HCT116 (cell line): ENCODE measurements around the gene MAPKAP1. TPM values are rescaled to one million over a fixed set of nuclear protein-coding genes. Genes with fewer than 3 reads are reported as not detected.
A peak's percentile ranks its signal among the peaks of the same experiment; 100 is the strongest.

ENCODE experiments used
- ATAC-seq: fragments of 200-7000 bp; cut with Tn5 transposase; 2 replicates; pipeline ENCODE4 v1.9.1; 2020; ENCODE audit warnings: mild to moderate bottlenecking, moderate library complexity
- BruUV-seq: library from RNA; stranded (reverse); fragments of 400-500 nt; replicated peaks from 2 replicates; lab custom pipeline; 2021; lab: Mats Ljungman, UMichigan
- CTCF ChIA-PET: fragments of 300-600 bp; sonication (Branson Sonifier 250); formaldehyde crosslinking; loops from one replicate; lab custom pipeline; 2021; ENCODE audit warnings: antibody characterized with exemption; lab: Charles Lee
- POLR2A ChIA-PET: fragments of 300-600, 350-600 bp; sonication (Branson Sonifier 250); formaldehyde crosslinking; loops from one replicate; lab custom pipeline; 2021; ENCODE audit warnings: antibody characterized with exemption; lab: Charles Lee
- RAD21 ChIA-PET, 2 experiments: fragments of 300-600 bp; sonication (Branson Sonifier 250); formaldehyde crosslinking; loops; one replicate each; lab custom pipeline; 2023; ENCODE audit warnings: low total read pairs in 2 of 2; ENCODE audit not compliant: uncharacterized antibody in 2 of 2, unreplicated experiment in 2 of 2, low non-redundant PET in 1 of 2; lab: Charles Lee
- DNase-seq: peaks from one replicate; pipeline ENCODE4 v3.0.0-alpha.2; 2010; ENCODE audit warnings: low read depth, low spot score
- H2AFZ ChIP-seq: fragments of 200-600 bp; shearing (Covaris generic), sonication (generic); 2 replicates; pipeline ENCODE4 v1.6.1; 2017; ENCODE audit warnings: low read depth, mixed run types, mixed read lengths, antibody characterized with exemption, low read length; ENCODE audit not compliant: poor library complexity, severe bottlenecking
- H3K27ac ChIP-seq: 2 replicates; pipeline ENCODE4 v1.5.1; 2012; ENCODE audit warnings: low read depth, low read length
- H3K27me3 ChIP-seq: fragments of 200-600 bp; sonication (generic); 2 replicates; pipeline ENCODE4 v1.6.1; 2016; ENCODE audit warnings: mixed run types, low read length, mixed read lengths; ENCODE audit not compliant: insufficient read depth
- H3K36me3 ChIP-seq, 2 experiments: fragments of 200-500 bp in 1 of 2; fragments of 200-600 bp in 1 of 2; sonication (Bioruptor generic) in 1 of 2; sonication (generic) in 1 of 2; 2 replicates each; pipeline versions ENCODE4 v1.5.1 to v1.6.1; 2014 to 2016; ENCODE audit warnings: low read length in 2 of 2, inconsistent platforms in 1 of 2, mixed read lengths in 1 of 2, mixed run types in 1 of 2; ENCODE audit not compliant: insufficient read depth in 2 of 2, control insufficient read depth in 1 of 2
- H3K4me1 ChIP-seq, 2 experiments: fragments of 200-600 bp in 1 of 2; sonication (generic) in 1 of 2; 2 replicates each; pipeline versions ENCODE4 v1.5.1 to v1.6.1; 2012 to 2017; ENCODE audit warnings: low read length in 2 of 2, inconsistent platforms in 1 of 2, mild to moderate bottlenecking in 1 of 2, mixed read lengths in 1 of 2, mixed run types in 1 of 2, moderate library complexity in 1 of 2; ENCODE audit not compliant: insufficient read depth in 2 of 2, control insufficient read depth in 1 of 2
- H3K4me2 ChIP-seq: fragments of 200-600 bp; sonication (generic); 2 replicates; pipeline ENCODE4 v1.6.1; 2017; ENCODE audit warnings: mixed run types, low read length, mixed read lengths
- H3K4me3 ChIP-seq, 2 experiments: fragments of 200-600 bp in 1 of 2; sonication (generic) in 1 of 2; replicated peaks in 1 of 2; 2 replicates each; pipeline ENCODE4 v1.5.1; 2011 to 2016; ENCODE audit warnings: low read length in 2 of 2, control low read depth in 1 of 2, low read depth in 1 of 2, mild to moderate bottlenecking in 1 of 2, mixed read lengths in 1 of 2, mixed run types in 1 of 2
- H3K79me2 ChIP-seq: fragments of 200-600 bp; sonication (generic); 2 replicates; pipeline ENCODE4 v1.6.1; 2017; ENCODE audit warnings: mild to moderate bottlenecking, mixed run types, low read length, moderate library complexity, mixed read lengths; ENCODE audit not compliant: insufficient read depth
- H3K9ac ChIP-seq: fragments of 200-600 bp; sonication (generic); 2 replicates; pipeline ENCODE4 v1.6.1; 2016; ENCODE audit warnings: low read length, mixed read lengths
- H3K9me2 ChIP-seq: fragments of 200-600 bp; sonication (generic), shearing (Covaris generic); 2 replicates; pipeline ENCODE4 v1.6.1; 2017; ENCODE audit warnings: mixed run types, mild to moderate bottlenecking, moderate library complexity; ENCODE audit not compliant: insufficient read depth
- H3K9me3 ChIP-seq, 2 experiments: fragments of 200-500 bp in 1 of 2; fragments of 200-600 bp in 1 of 2; sonication (Bioruptor generic) in 1 of 2; sonication (generic) in 1 of 2; 2 replicates each; pipeline ENCODE4 v1.6.1; 2014 to 2017; ENCODE audit warnings: low read length in 2 of 2, mixed read lengths in 2 of 2, inconsistent platforms in 1 of 2, low read depth in 1 of 2, mild to moderate bottlenecking in 1 of 2, mixed run types in 1 of 2, moderate library complexity in 1 of 2; ENCODE audit not compliant: control insufficient read depth in 1 of 2, insufficient read depth in 1 of 2
- H4K20me1 ChIP-seq: fragments of 200-600 bp; sonication (generic), shearing (Covaris generic); 2 replicates; pipeline ENCODE4 v1.6.1; 2017; ENCODE audit warnings: mixed run types, mild to moderate bottlenecking, moderate library complexity; ENCODE audit not compliant: insufficient read depth
- ATF3 ChIP-seq: IDR thresholded peaks from 2 replicates; pipeline ENCODE4 v1.6.1; 2012
- CBX3 ChIP-seq: IDR thresholded peaks from 2 replicates; pipeline ENCODE4 v1.6.1; 2012; ENCODE audit warnings: low read depth
- EGR1 ChIP-seq: IDR thresholded peaks from 2 replicates; pipeline ENCODE4 v1.6.1; 2012; ENCODE audit warnings: low read depth
- ELF1 ChIP-seq: IDR thresholded peaks from 2 replicates; pipeline ENCODE4 v1.6.1; 2012; ENCODE audit warnings: low read depth, borderline replicate concordance
- EZH2 ChIP-seq: fragments of 200-600 bp; sonication (generic); IDR thresholded peaks from 2 replicates; pipeline ENCODE4 v1.6.1; 2017; ENCODE audit warnings: antibody characterized with exemption, mixed run types
- EZH2phosphoT487 ChIP-seq: fragments of 200-600 bp; IDR thresholded peaks from 2 replicates; pipeline ENCODE4 v1.6.1; 2018; ENCODE audit warnings: antibody characterized with exemption, borderline replicate concordance
- FOSL1 ChIP-seq: IDR thresholded peaks from 2 replicates; pipeline ENCODE4 v1.6.1; 2012; ENCODE audit warnings: low read depth
- JUND ChIP-seq: IDR thresholded peaks from 2 replicates; pipeline ENCODE4 v1.6.1; 2012
- MAX ChIP-seq: IDR thresholded peaks from 2 replicates; pipeline ENCODE4 v1.6.1; 2012
- POLR2AphosphoS5 ChIP-seq: IDR thresholded peaks from 2 replicates; pipeline ENCODE4 v1.6.1; 2011; ENCODE audit warnings: mild to moderate bottlenecking, low read depth, low read length, moderate library complexity
- RAD21 ChIP-seq: IDR thresholded peaks from 2 replicates; pipeline ENCODE4 v1.6.1; 2012; ENCODE audit warnings: low read depth, mild to moderate bottlenecking
- SIN3A ChIP-seq: IDR thresholded peaks from 2 replicates; pipeline ENCODE4 v1.6.1; 2012; ENCODE audit warnings: low read depth
- SP1 ChIP-seq: IDR thresholded peaks from 2 replicates; pipeline ENCODE4 v1.6.1; 2012; ENCODE audit warnings: low read depth
- TCF7L2 ChIP-seq: IDR thresholded peaks from 2 replicates; pipeline ENCODE4 v1.7.0; 2011; ENCODE audit warnings: borderline replicate concordance, inconsistent platforms; ENCODE audit not compliant: insufficient read depth, insufficient read length; ENCODE audit errors: extremely low read depth
- intact Hi-C: fragments of 100-400 bp; cut with micrococcal nuclease; formaldehyde crosslinking; loops from 2 replicates; pipeline ENCODE4 v1.10.0; 2022
- total RNA-seq: library from RNA; stranded (reverse); gene quantifications from one replicate; pipeline ENCODE4 v1.2.1, GENCODE V29; 2021; ENCODE audit not compliant: unreplicated experiment

MAPKAP1 gene
- total RNA-seq, 1 experiment from 2014 or later, result 72.5 TPM

GRCh38 chr9:125663127-125663526 lies 43.9 kb downstream of the MAPKAP1 start:
- ATAC-seq, result peak; percentile 96
- DNase-seq, result peak; percentile 68
- no peaks in the 10 kb centered on the region for H3K9me3 ChIP-seq
- ChIA-PET RAD21 (no interaction called here), CTCF (no interaction called here), POLR2A (no interaction called here)
- H3K9ac ChIP-seq, result peak overlapping the region; percentile 12; the same call in 1 of the 2 replicates
- no peaks in the 10 kb centered on the region for H3K36me3 ChIP-seq
- BruUV-seq, result no TSS peak
- H2AFZ ChIP-seq, result no peak overlapping the region
- no peaks in the 10 kb centered on the region for H3K27me3 ChIP-seq
- H3K4me2 ChIP-seq, result peak overlapping the region; percentile 72
- no peaks in the 10 kb centered on the region for H3K9me2 ChIP-seq
- peaks cover 8% of the 10 kb centered on the region; the same call in 1 of the 2 replicates for H3K79me2 ChIP-seq
- intact Hi-C loops, result no loop called here
- TF ChIP-seq EGR1, result no peak
- TF ChIP-seq EZH2, result no peak
- TF ChIP-seq JUND, result peak; percentile 88
- peak; percentile 27; the same call in 1 of the 2 replicates for TF ChIP-seq MAX
- TF ChIP-seq TCF7L2, result no peak
- peak; percentile 72; the same call in 1 of the 2 replicates for TF ChIP-seq CBX3
- no peak for TF ChIP-seq ELF1
- peak; percentile 86 for TF ChIP-seq FOSL1
- peak; percentile 59 for TF ChIP-seq SP1
- no peak for TF ChIP-seq EZH2phosphoT487
- no peak for TF ChIP-seq ATF3
- 0 out of 2 replicates have a peak, but pooled peaks have one; percentile 25 for TF ChIP-seq POLR2AphosphoS5
- TF ChIP-seq RAD21, result no peak
- TF ChIP-seq SIN3A, result no peak
- peak overlapping the region; percentile 34; the same call in 1 of the 2 replicates for H3K27ac ChIP-seq
- H4K20me1 ChIP-seq, result no peaks in the 10 kb centered on the region
- H3K4me3 ChIP-seq, result peak overlapping the region in 1 of 2 experiments; percentile 37; a peak in 2 of 4 replicates
- peaks cover 10 to 13% of the 10 kb centered on the region in 2 experiments for H3K4me1 ChIP-seq
